Loucy (cell line): ENCODE results near the gene GABRR3.

Experiments
- CTCF ChIP-seq: fragments of 200-600 bp; sonication (generic); conservative IDR thresholded peaks from 2 replicates; pipeline ENCODE4 v1.5.1; 2014; ENCODE audit warnings: mild to moderate bottlenecking, antibody characterized with exemption, low read length
- EZH2phosphoT487 ChIP-seq: fragments of 200-600 bp; IDR thresholded peaks from 2 replicates; pipeline ENCODE4 v1.6.1; 2018; ENCODE audit warnings: antibody characterized with exemption, mild to moderate bottlenecking, moderate library complexity, borderline replicate concordance

- TF ChIP-seq CTCF (no peak), EZH2phosphoT487 (no peak)
Observed at GRCh38 chr3:97969541-97969940, 65.6 kb downstream of the GABRR3 start.
